Stimulated activated CD8-positive, alpha-beta memory T cell treated with anti-CD3 and anti-CD28 coated beads, Interleukin-2, amount 100 ng/mL, for 48 hours (primary cell): ENCODE measurements around the gene OXSR1.
A peak's percentile ranks its signal among the peaks of the same experiment; 100 is the strongest.
"Not testable (repeated sequence)": the region's sequence is repeated elsewhere in the genome, so short reads cannot be mapped to it uniquely, and the experiment has no call there.

ENCODE experiments used
- DNase-seq, 2 donors: peaks; one replicate each; pipeline ENCODE4 v3.0.0-alpha.2; 2020; ENCODE audit warnings: low read depth in 2 of 2

OXSR1 gene

DNA sequence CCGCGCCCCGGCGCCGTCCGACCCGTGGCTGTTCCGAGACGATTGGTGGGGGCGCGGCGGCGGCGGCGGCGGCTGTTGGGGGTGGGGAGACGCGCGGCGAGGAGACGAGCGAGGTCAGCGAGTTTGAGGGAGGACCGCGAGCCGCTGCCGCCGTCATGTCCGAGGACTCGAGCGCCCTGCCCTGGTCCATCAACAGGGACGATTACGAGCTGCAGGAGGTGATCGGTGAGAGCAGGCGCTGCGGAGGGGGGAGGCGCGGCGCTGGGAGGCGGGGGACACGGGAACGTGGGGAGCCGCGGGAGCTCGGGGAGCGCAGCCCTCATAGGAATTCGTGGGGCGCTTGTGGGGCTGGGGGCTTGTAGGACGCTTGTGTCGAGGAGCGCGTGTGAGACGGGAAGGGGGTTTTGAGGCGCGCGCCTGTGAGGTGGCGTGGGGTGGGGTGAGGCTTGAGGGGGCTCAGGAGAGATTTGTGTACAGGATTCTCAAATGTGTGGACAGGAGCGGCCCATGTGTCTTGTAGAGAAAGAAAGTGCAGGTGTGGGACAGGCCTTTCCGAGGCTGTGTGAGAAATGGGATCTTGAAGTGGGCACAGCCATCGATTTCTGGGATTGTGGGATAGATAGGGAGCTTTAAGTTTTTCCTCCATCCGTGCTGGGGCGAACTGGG, 518 bp downstream of the OXSR1 start:
- DNase-seq: peak in 1 of 2 donors; percentile 36

GRCh38 chr3:38167591-38167990, 2.3 kb downstream of the OXSR1 start:
- no peak for DNase-seq

DNA sequence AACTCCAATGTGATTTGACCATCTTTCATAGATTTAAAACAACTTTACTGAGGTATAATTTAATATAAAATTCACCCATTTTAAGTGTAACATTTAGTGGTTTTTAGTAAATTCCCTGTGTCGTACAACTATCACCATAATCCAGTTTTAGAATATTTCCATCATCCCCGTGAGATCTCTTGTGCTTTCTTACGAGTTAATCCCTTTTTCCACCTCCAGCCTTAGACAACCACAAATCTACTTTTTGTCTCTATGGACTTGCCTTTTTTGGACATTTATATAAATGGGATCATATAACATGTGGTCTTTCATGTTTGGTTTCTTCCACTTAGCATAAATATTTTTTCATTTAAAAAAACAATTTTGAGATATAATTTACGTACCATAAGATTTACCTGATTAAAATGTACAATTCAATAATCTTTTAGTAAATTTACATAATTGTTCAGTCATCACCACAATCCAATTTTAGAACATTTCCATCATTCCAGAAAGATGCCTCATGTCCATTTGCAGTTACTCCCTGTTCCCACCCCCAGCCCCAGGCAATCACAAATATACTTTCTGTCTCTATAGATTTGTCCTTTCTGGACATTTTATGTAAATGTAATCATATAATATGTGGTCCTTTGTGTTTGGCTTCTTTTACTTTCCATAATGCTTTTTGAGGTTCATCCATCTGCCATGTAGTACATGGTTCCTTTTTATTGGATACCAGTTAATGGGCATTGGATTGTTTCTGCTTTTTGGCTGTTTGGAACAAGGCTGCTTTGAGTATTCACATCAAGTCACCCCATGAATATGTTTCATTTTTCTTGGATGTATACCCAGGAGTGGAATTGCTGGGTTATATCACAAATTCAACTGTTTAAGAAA, 3.1 kb downstream of the OXSR1 start:
- no peak for DNase-seq

DNA sequence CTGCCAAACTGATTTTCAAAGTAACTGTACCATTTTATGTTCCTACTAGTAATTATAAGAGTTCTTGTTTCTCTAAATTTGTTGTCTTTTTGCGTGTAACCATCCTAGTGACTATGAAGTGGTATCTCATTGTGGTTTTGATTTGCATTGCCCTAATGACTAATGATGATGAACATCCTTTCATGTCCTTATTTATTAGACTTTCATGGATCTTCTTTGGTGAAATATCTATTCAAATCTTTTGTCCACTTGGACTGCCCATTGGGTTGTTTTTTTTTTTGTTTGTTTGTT, 3.6 kb downstream of the OXSR1 start:
- DNase-seq: no peak

DNA sequence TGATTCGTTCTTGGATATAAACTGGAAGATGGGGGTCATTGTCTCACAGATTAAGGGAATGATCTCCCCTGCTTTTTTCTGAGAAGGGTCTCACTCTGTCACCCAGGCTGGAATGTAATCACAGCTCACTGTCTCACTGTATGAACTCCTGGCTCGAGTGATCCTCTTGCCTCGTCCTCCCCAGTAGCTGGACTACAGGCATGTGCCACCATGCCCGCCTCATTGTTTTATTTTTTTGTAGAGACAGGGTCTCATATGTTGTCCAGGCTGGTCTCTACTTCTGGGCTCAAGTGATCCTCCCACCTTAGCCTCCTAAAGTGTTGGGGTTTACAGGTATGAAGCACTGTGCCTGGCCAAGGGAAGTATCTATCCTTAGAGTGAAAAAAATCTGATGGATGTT, 5.4 kb downstream of the OXSR1 start:
- DNase-seq: no peak

- DNase-seq: no peak
These were observed 6.3 kb downstream of the OXSR1 start for GRCh38 chr3:38171622-38172021.

DNA sequence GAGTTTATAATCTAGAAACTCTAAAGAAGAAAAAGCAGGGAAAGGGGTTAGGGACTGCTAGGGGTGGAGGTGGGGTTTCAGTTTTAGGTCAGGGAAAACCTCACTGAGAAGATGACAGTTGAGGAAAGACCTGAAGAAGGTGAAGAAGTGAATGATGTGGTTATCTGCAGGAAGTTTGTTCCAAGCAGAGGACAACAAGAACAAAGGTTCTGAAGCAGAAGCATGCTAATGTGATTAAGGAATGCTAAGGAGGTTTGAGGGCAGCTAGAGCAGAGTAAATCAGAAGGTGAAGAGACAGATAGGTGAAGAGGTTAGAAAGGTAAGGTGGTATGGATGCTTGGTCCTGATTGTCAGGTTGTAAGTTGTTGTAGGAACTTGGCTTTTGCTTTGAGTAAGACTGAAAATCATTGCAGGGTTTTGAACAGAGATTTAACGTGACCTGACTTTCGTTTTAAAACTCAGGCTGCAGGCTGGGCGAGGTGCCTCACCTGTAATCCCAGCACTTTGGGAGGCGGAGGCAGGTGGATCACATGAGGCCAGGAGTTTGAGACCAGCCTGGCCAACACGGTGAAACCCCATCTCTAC, 8.6 kb downstream of the OXSR1 start:
- DNase-seq: no peak

GRCh38 chr3:38177181-38177580, 11.8 kb downstream of the OXSR1 start:
- DNase-seq: no peak

DNA sequence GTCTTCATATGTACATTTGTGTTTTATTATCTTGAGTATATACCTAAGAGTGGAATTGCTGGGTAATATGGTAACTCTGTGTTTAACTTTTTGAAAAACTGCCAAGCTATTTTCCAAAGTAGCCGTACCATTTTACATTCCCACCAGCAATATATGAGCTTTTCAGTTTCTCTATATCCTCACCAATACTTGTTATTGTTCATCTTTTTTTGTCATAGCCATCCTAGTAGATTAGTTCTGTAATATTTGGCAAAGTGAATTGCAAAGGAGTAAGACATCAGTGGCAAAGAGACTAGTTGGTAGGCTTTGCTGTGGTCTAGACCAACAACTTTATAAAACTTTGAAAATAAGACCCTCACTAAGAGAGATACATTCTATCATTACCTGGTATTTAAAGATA, 21.4 kb downstream of the OXSR1 start:
- DNase-seq: no peak

GRCh38 chr3:38190481-38190881, 25.1 kb downstream of the OXSR1 start:
- no peak for DNase-seq

DNA sequence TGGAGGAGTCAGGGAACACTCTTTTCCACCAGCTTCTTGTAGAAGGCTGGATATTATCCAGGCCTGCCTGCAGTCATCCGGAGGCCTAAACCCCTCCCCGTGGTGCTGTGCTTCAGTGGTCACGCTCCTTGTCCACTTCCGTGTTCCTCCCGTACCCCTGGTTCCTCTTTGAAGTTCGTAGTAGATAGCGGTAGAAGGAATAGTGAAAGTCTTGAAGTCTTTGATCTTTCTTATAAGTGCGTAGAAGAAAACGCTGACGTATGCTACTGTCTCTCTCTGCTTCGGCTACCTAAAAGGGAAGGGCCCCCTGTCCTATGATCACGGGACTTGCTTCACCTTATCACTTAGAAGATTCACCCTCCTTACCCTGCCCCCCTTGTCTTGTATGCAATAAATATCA, 37.6 kb downstream of the OXSR1 start:
- not testable (repeated sequence) for DNase-seq

DNA sequence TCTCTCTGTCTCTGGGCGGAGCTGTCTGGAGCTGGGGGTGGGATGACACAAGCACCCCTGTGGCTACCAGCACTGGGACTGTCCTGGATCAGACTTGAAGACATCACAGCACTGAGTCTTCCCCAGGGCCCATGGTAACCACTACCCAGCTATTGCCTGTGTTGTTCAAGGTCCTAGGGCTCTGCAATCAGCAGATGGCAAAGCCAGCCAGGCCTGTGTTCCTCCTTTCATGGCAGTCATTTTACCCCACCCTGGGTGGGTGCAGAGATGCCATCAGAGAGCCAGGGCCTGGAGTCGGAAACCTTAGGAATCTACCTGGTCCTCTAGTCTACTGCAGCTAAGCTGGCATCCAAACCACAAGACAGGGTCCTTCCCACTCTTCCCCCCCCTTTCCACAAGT, 38.4 kb downstream of the OXSR1 start:
- no peak for DNase-seq

DNA sequence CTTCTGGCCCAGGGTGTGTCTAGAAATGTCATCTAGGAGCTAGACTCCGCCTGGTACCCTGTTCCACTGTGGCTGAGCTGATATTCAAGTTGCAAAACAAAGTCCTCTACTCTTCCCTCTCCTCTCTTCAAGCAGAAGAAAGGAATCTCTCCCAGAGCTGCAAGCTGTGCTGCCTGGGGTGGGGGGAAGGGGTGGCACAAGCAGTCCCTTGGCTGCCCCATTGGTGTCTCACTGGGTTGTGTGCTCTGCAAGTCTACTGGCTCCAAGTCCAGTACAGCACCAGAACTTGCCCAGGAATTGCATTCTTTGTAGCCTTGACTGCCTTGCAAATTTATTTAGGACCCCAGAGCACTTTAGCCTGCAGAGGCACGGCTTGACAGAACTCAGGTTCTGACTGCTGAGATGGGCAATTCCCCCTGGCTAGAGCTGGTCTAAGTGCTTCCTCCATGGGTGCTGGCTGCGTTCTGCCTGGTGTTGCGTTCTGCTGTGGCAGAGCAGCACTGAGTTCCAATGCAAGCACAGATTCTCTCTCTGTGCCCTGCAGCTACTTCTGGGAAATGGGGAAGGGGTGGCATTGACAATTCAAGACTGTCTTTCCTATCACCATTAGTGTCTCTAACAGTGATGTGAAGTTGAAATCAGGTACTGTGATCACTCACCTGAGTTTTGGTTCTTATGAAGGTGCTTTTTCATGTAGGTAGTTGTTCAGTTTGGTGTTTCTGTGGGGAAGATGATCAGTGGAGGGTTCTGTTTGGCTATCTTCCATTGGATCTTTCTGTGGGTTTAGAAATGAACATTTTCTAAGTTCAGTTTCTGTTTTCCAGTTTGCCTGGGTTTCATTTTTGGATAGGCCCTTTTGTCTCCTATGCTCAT, 39.5 kb downstream of the OXSR1 start:
- DNase-seq: no peak

- peak in 1 of 2 donors; percentile 5 for DNase-seq
These were observed 40.1 kb downstream of the OXSR1 start for GRCh38 chr3:38205472-38205805.

GRCh38 chr3:38207254-38208003, 42.1 kb downstream of the OXSR1 start:
- no peak for DNase-seq

GRCh38 chr3:38210141-38210757, 44.9 kb downstream of the OXSR1 start:
- DNase-seq: no peak

- DNase-seq: no peak
These were observed 46.8 kb downstream of the OXSR1 start for GRCh38 chr3:38212141-38212540.

DNA sequence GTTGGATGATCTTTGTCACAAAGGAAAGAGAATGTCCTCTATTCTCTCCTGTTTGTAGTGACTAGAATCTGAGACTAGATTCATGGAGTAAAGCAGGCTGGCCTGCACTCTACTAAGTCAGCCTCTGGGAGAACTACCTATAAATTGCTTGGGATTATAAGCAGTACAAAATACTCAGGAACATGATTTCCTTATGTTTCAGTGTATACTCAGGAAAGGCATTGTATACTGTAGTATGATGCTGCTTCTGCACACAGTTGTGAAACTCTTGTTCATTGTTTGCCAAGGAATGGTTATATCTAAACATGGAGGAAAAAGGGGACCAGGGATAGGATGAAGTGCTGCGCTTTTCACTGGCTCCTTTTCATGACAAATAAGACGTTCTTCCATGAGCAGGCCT, 49.2 kb downstream of the OXSR1 start:
- no peak for DNase-seq

DNA sequence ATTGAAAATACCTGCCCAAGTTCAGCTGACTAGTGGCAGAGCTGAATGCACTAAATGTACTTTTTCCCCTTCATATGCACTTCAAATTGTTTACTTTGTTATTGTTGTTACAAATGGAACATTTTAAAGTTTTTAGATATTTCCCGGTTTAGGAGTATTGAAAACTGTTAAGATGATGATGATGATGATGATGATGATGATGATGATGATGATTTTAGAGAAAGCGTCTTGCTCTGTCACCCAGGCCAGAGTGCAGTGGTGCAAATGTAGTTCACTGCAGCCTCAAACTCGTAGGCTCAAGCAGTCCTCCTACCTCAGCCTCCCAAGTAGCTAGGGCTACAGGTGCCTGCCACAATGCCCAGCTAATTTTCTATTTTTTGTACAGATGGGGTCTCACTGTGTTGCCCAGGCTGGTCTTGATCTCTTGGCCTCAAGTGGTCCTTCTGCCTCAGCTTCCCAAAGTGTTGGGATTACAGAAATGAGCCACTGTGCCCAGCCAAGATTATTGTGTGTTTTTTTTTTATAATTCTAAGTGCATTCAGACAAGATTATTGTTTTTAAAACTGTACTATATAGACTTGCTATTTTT, 54.4 kb downstream of the OXSR1 start:
- DNase-seq: no peak

GRCh38 chr3:38221005-38221404, 55.7 kb downstream of the OXSR1 start:
- no peak for DNase-seq
